ENCODE results near the gene ATP5PF. TPM values are rescaled to one million over a fixed set of nuclear protein-coding genes. Genes with fewer than 3 reads are reported as not detected.
"Not testable (repeated sequence)": the region's sequence is repeated elsewhere in the genome, so short reads cannot be mapped to it uniquely, and the experiment has no call there.

The ATP5PF gene, protein sequence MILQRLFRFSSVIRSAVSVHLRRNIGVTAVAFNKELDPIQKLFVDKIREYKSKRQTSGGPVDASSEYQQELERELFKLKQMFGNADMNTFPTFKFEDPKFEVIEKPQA
- total RNA-seq, result 819 TPM
- long read RNA-seq, transcript ATP5PF-204 (4 exons, 1,179 nt), result minor isoform, 14 of 578 reads
- long read RNA-seq, transcript ATP5PF-201 (4 exons, 614 nt), result major isoform, 521 of 578 reads
- long read RNA-seq, partial matches to known transcripts, result 30 of 578 reads
- long read RNA-seq, other reads (novel, unspliced or antisense), result 2 of 578 reads

DNA sequence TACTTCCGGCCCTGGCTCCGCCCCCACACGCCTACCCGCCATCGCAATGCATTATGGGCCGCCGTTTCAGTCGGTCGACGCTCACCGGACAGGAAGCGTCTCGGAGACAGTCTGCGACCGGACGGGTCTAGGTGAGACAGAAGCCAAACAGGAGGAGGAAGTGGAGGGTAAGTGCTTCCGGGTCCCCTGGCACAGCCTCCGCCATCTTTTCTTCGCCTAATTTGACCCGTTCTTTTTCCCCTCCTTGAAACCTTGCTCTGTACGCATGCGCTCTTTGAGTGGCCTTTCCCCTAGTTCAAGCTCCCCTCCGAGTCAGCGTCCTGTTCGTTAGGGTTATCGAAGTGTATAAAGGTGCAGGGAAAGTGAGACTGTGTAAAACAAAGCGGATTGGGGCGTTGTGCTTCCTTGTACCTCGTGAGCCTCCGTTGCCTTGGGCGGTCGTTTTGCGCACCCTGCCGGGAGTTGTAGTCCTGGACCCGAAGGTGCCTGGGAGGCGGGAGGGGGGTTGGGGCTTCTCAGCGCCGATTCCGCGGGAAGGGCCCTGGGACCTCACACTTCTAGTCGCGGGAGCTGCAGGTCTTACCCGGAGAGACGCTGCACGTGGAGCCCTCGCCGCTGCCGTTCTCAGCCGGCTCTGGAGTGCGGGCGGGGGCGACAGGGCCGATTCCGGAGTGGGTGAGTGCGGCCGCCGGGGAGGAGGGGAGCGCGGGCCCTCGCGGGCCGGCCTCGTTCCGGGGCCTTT is at the start of gene ATP5PF, which contains the start of gene GABPA:
Gene ATP5PF, minus strand, starts transcription at position 1 of the 742 bp plus-strand sequence. CDS start 5,110 bp downstream, outside the sequence.
Gene GABPA, plus strand, starts transcription at position 69 of the 742 bp plus-strand sequence. CDS start 6,627 bp downstream, outside the sequence.
- TF ChIP-seq, protein P1, sequence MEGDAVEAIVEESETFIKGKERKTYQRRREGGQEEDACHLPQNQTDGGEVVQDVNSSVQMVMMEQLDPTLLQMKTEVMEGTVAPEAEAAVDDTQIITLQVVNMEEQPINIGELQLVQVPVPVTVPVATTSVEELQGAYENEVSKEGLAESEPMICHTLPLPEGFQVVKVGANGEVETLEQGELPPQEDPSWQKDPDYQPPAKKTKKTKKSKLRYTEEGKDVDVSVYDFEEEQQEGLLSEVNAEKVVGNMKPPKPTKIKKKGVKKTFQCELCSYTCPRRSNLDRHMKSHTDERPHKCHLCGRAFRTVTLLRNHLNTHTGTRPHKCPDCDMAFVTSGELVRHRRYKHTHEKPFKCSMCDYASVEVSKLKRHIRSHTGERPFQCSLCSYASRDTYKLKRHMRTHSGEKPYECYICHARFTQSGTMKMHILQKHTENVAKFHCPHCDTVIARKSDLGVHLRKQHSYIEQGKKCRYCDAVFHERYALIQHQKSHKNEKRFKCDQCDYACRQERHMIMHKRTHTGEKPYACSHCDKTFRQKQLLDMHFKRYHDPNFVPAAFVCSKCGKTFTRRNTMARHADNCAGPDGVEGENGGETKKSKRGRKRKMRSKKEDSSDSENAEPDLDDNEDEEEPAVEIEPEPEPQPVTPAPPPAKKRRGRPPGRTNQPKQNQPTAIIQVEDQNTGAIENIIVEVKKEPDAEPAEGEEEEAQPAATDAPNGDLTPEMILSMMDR (IDR thresholded peaks at IDR 0.05; ENCODE audit: borderline replicate concordance), result no peak
- peaks cover 2% of the 10 kb centered on the region for H3K36me3 ChIP-seq
- intact Hi-C loops (cut with micrococcal nuclease), result no loop called here
- no peaks in the 10 kb centered on the region for H3K9me3 ChIP-seq (replicated peaks)
- H3K27ac ChIP-seq (replicated peaks), result peak within 1 kb of the TSS; percentile 100
- no peaks in the 10 kb centered on the region for H3K27me3 ChIP-seq (ENCODE audit: low read depth)
- peak; percentile 96 for DNase-seq
- peak within 1 kb of the TSS; percentile 92 for H3K4me3 ChIP-seq
- peaks cover 84% of the 10 kb centered on the region for H3K4me1 ChIP-seq

DNA sequence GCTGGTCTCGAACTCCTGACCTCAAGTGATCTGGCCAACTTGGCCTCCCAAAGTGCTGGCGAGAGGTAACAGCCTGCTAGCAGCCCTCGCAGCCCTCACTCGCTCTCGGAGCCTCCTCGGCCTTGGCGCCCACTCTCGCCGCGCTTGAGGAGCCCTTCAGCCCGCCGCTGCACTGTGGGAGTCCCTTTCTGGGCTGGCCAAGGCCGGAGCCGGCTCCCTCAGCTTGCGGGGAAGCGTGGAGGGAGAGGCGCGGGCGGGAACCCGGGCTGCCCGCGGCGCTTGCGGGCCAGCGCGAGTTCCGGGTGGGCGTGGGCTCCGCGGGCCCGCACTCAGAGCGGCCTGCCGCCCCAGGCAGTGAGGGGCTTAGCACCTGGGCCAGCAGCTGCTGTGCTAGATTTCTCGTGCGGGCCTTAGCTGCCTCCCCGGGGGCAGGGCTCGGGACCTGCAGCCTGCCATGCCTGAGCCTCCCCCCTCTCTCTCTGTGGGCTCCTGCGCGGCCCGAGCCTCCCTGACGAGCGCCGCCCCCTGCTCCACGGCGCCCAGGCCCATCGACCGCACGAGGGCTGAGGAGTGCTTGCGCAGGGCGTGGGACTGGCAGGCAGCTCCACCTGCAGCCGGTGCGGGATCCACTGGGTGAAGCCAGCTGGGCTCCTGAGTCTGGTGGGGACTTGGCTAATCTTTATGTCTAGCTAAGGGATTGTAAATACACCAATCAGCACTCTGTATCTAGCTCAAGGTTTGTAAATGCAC is 43.6 kb upstream of the ATP5PF start:
- DNase-seq; H3K4me1 ChIP-seq; H3K27ac ChIP-seq (replicated peaks); H3K9me3 ChIP-seq (replicated peaks); H3K36me3 ChIP-seq; intact Hi-C loops (cut with micrococcal nuclease); H3K27me3 ChIP-seq (ENCODE audit: low read depth); H3K4me3 ChIP-seq: not testable (repeated sequence)

DNA sequence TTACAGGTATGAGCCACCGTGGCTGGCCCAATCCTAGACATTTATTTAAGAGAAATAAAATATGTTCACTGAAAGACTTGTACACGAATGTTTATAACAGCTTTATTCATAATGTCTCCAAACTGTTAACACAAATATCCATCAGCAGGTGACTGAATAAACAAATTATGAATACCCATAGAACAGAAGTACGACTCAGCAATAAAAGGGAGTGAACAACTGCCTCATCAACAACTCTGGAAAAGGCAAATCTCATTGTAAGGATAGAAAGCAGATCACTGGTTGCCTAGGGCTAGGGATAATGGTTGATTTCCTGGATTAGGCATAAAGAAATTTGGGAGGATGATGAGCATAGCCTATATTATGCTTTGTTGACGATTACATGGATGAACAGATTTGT is 41.7 kb upstream of the ATP5PF start:
- H3K27me3 ChIP-seq (ENCODE audit: low read depth), result no peaks in the 10 kb centered on the region
- no peaks in the 10 kb centered on the region for H3K36me3 ChIP-seq
- no peak for DNase-seq
- H3K4me1 ChIP-seq, result no peaks in the 10 kb centered on the region
- no peak overlapping the region for H3K4me3 ChIP-seq
- intact Hi-C loops (cut with micrococcal nuclease), result no loop called here
- TF ChIP-seq, protein P1 (IDR thresholded peaks at IDR 0.05; ENCODE audit: borderline replicate concordance), result no peak
- H3K9me3 ChIP-seq (replicated peaks), result no peaks in the 10 kb centered on the region
- H3K27ac ChIP-seq (replicated peaks), result no peak overlapping the region

DNA sequence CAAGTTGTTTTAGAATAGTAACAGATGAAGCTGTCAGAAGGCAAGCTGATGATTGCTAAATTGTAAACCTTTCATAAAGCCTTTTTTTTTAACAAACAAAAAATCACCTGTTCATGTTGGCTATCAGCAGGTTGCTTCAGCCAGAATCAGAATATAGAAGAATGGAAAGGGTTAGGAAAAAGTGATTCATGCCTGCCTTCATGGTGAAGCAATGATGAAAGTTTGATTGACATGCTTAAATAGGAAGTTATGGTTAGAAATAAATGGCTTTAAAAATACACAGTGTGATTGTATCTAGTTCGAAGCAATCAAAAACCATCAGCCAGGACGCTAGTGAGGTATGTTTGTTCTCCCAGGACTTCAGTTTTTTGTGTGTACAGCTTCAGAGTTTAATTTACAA is 38.0 kb upstream of the ATP5PF start:
- Histone ChIP-seq H3K4me3 (no peak overlapping the region), H3K4me1 (no peaks in the 10 kb centered on the region), H3K36me3 (peaks cover 24% of the 10 kb centered on the region), H3K27ac (replicated peaks) (no peak overlapping the region), H3K27me3 (ENCODE audit: low read depth) (no peaks in the 10 kb centered on the region), H3K9me3 (replicated peaks) (no peaks in the 10 kb centered on the region)
- TF ChIP-seq, protein P1 (IDR thresholded peaks at IDR 0.05; ENCODE audit: borderline replicate concordance), result no peak
- DNase-seq, result no peak
- intact Hi-C loops (cut with micrococcal nuclease), result no loop called here

DNA sequence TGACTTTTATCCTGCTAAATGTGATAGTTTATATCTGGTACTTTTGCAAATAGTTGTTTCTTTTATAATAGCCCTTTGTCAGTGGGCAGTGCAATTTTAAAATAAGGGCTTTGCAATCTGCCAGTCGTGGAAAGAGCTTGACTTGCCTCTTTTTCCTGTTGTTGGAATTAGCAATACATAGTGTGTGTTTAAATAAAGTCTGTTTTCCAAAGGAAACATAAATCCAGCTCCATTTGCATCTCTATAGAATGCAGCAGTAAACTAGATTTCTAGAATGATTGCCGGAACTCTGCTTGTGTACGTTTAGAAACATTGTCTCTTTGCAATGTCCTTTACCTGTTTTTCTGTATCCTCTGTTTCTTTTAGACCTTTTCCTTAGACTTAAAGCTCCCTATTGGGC is 33.2 kb upstream of the ATP5PF start:
- H3K27me3 ChIP-seq (ENCODE audit: low read depth), result no peaks in the 10 kb centered on the region
- no peak for DNase-seq
- H3K27ac ChIP-seq (replicated peaks), result no peak overlapping the region
- peaks cover 70% of the 10 kb centered on the region for H3K36me3 ChIP-seq
- intact Hi-C loops (cut with micrococcal nuclease), result no loop called here
- no peaks in the 10 kb centered on the region for H3K4me1 ChIP-seq
- H3K4me3 ChIP-seq, result no peak overlapping the region
- H3K9me3 ChIP-seq (replicated peaks), result no peaks in the 10 kb centered on the region
- TF ChIP-seq, protein P1 (IDR thresholded peaks at IDR 0.05; ENCODE audit: borderline replicate concordance), result no peak

Data from left ventricle myocardium inferior (tissue), 1 donor.